Measurements from ENCODE around the gene NLRP6. TPM values are rescaled to one million over a fixed set of nuclear protein-coding genes. Genes with fewer than 3 reads are reported as not detected.

The NLRP6 gene
- total and polyA plus RNA-seq, 2 of the 4 experiments (the other 2 are of a cell fraction): not detected

- Histone ChIP-seq H4K8ac (ENCODE audit: low read depth in 2 of 2, low read length in 2 of 2) (no peak overlapping the region), H3K4me2 (ENCODE audit: low read depth, low read length) (no peak overlapping the region), H3K36me3 (ENCODE audit: control insufficient read depth, insufficient read depth, low read length) (peaks cover 10% of the 10 kb centered on the region), H3K27ac (ENCODE audit: insufficient read depth, low read length) (no peak overlapping the region), H2BK15ac (ENCODE audit: low read depth, low read length) (no peak overlapping the region), H3K4me1 (ENCODE audit: control insufficient read depth, insufficient read depth, low read length) (no peaks in the 10 kb centered on the region; the same call in 1 of the 2 replicates), H4K5ac (ENCODE audit: low read depth, low read length) (no peak overlapping the region), H2AK9ac (replicated peaks; ENCODE audit: low read depth, low read length, poor library complexity) (no peak overlapping the region), H4K91ac (ENCODE audit: insufficient read depth, low read depth, low read length) (no peak overlapping the region), H3K23ac (ENCODE audit: low read depth, low read length) (no peak overlapping the region), H3K4me3 (ENCODE audit: insufficient read depth, low read depth, low read length) (no peak overlapping the region), H2BK5ac (ENCODE audit: low read depth, low read length, poor library complexity, severe bottlenecking) (no peak overlapping the region), H3K9me3 (ENCODE audit: control insufficient read depth, insufficient read depth, low read length) (no peaks in the 10 kb centered on the region), H2AFZ (replicated peaks; ENCODE audit: low read length, poor library complexity) (no peak overlapping the region), H3K18ac (ENCODE audit: low read depth, low read length) (no peak overlapping the region), H2BK20ac (ENCODE audit: low read depth, low read length) (no peak overlapping the region), H2BK120ac (ENCODE audit: low read depth, low read length) (no peak overlapping the region), H2AK5ac (ENCODE audit: low read depth, low read length) (no peak overlapping the region), H3K4ac (ENCODE audit: low read depth, low read length) (no peak overlapping the region), H3K9me1 (ENCODE audit: insufficient read depth, low read length) (no peaks in the 10 kb centered on the region), H4K20me1 (ENCODE audit: insufficient read depth, low read length) (no peaks in the 10 kb centered on the region), H3K79me1 (ENCODE audit: low read depth in 1 of 2, low read length in 2 of 2) (no peaks in the 10 kb centered on the region), H3K9ac (ENCODE audit: low read depth, low read length) (no peak overlapping the region), H3K27me3 (ENCODE audit: control insufficient read depth, insufficient read depth, low read length) (peaks cover 8% of the 10 kb centered on the region), H3K14ac (replicated peaks; ENCODE audit: low read depth, low read length) (no peak overlapping the region), H3K56ac (ENCODE audit: extremely low read depth, insufficient read depth, low read length) (no peak overlapping the region)
- dilution Hi-C loops (cut with HindIII; ENCODE audit: low sequenced_read_pairs, unreplicated experiment) (no loop called here), intact Hi-C loops (cut with micrococcal nuclease) (no loop called here), in situ Hi-C loops (cut with MboI; ENCODE audit: low sequenced_read_pairs) (no loop called here)
- CTCF ChIA-PET: no interaction called here
- no peak for TF ChIP-seq SMC3 (IDR thresholded peaks at IDR 0.05; ENCODE audit: low read depth, low read length)
- TF ChIP-seq MAFK (IDR thresholded peaks at IDR 0.05; ENCODE audit: low read depth, low read length): no peak
- TF ChIP-seq NFE2L2 (IDR thresholded peaks at IDR 0.05; ENCODE audit: low read depth, low read length): no peak
- TF ChIP-seq, protein P1, sequence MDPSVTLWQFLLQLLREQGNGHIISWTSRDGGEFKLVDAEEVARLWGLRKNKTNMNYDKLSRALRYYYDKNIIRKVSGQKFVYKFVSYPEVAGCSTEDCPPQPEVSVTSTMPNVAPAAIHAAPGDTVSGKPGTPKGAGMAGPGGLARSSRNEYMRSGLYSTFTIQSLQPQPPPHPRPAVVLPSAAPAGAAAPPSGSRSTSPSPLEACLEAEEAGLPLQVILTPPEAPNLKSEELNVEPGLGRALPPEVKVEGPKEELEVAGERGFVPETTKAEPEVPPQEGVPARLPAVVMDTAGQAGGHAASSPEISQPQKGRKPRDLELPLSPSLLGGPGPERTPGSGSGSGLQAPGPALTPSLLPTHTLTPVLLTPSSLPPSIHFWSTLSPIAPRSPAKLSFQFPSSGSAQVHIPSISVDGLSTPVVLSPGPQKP (IDR thresholded peaks at IDR 0.05; ENCODE audit: borderline replicate concordance, low read depth, low read length): no peak
- no peak for TF ChIP-seq RCOR1 (IDR thresholded peaks at IDR 0.05; ENCODE audit: insufficient replicate concordance, low read length)
- TF ChIP-seq BHLHE40 (IDR thresholded peaks at IDR 0.05; ENCODE audit: low read depth, low read length): no peak
- no peak for TF ChIP-seq CEBPB (IDR thresholded peaks at IDR 0.05; ENCODE audit: low read depth, low read length)
- TF ChIP-seq RFX5 (IDR thresholded peaks at IDR 0.05; ENCODE audit: low read depth, low read length): no peak
- no peak for TF ChIP-seq USF2 (IDR thresholded peaks at IDR 0.05; ENCODE audit: low read depth, low read length)
- TF ChIP-seq CHD1 (IDR thresholded peaks at IDR 0.05; ENCODE audit: low read depth, low read length): no peak
- TF ChIP-seq POLR2A (IDR thresholded peaks at IDR 0.05; ENCODE audit: low read depth, low read length): no peak
- 88% methylated on average over 7 of the region's 15 CpGs; no CpG with 5 or more reads in 1 of the 2 experiments for WGBS, 2 experiments (ENCODE audit: extremely low coverage in 2 of 2, insufficient read length in 1 of 2)
- POLR2A ChIA-PET (ENCODE audit: unreplicated experiment): no interaction called here
- DNase-seq (no peak), ATAC-seq (ENCODE audit: low read depth) (no peak)
- BruUV-seq (replicated peaks): no TSS peak
Measured at GRCh38 chr11:298406-299065, 20.3 kb downstream of the NLRP6 start.
